RWPE2 (cell line): ENCODE results near the gene DSCAM.

Experiments used
- ATAC-seq: fragments of 200-7000 bp; cut with Tn5 transposase; 3 replicates; pipeline ENCODE4 v1.9.1; 2021; ENCODE audit warnings: low read depth
- DNase-seq: peaks from one replicate; pipeline ENCODE4 v3.0.0-alpha.2; 2020; ENCODE audit warnings: low spot score
- H3K27ac ChIP-seq: fragments of 450-650 bp; 2 replicates; pipeline ENCODE4 v1.5.1; 2017; ENCODE audit warnings: mild to moderate bottlenecking; ENCODE audit not compliant: poor library complexity, severe bottlenecking
- H3K27me3 ChIP-seq: fragments of 250-450 bp; sonication (Bioruptor Pico); 2 replicates; pipeline ENCODE4 v1.5.1; 2021; ENCODE audit warnings: mild to moderate bottlenecking, moderate library complexity; ENCODE audit not compliant: insufficient read depth, poor library complexity, severe bottlenecking
- H3K36me3 ChIP-seq: fragments of 250-450 bp; sonication (Bioruptor Pico); 2 replicates; pipeline ENCODE4 v1.5.1; 2020; ENCODE audit warnings: low read depth, mild to moderate bottlenecking, moderate library complexity
- H3K4me1 ChIP-seq: fragments of 250-450 bp; sonication (Bioruptor Pico); 2 replicates; pipeline ENCODE4 v1.5.1; 2021; ENCODE audit warnings: mild to moderate bottlenecking, moderate library complexity; ENCODE audit not compliant: insufficient read depth, poor library complexity, severe bottlenecking
- H3K4me3 ChIP-seq: fragments of 250-450 bp; sonication (Bioruptor Pico); 2 replicates; pipeline ENCODE4 v1.5.1; 2021; ENCODE audit warnings: mild to moderate bottlenecking, moderate library complexity; ENCODE audit not compliant: severe bottlenecking
- H3K9me3 ChIP-seq: fragments of 250-450 bp; sonication (Bioruptor Pico); 2 replicates; pipeline ENCODE4 v1.5.1; 2021; ENCODE audit warnings: mild to moderate bottlenecking, moderate library complexity; ENCODE audit not compliant: severe bottlenecking
- CTCF ChIP-seq: fragments of 450-650 bp; IDR thresholded peaks from one replicate; pipeline ENCODE4 v1.5.1; 2017; ENCODE audit warnings: mild to moderate bottlenecking, moderate library complexity; ENCODE audit not compliant: poor library complexity, severe bottlenecking

DSCAM gene

GRCh38 chr21:40680311-40680710 lies 166.6 kb downstream of the DSCAM start:
- ATAC-seq (no peak), DNase-seq (no peak)
- H3K4me1 ChIP-seq: no peaks in the 10 kb centered on the region
- H3K36me3 ChIP-seq: no peaks in the 10 kb centered on the region
- H3K27ac ChIP-seq: no peak overlapping the region
- H3K27me3 ChIP-seq: peaks cover 4% of the 10 kb centered on the region
- H3K4me3 ChIP-seq: no peak overlapping the region
- TF ChIP-seq CTCF: no peak
- H3K9me3 ChIP-seq: no peaks in the 10 kb centered on the region

GRCh38 chr21:40678681-40679284 lies 168.2 kb downstream of the DSCAM start:
- ATAC-seq (peak; percentile 60; the same call in 1 of the 3 replicates), DNase-seq (no peak)
- TF ChIP-seq CTCF: no peak
- no peak overlapping the region for H3K27ac ChIP-seq
- H3K4me1 ChIP-seq: no peaks in the 10 kb centered on the region
- H3K9me3 ChIP-seq: no peaks in the 10 kb centered on the region
- peak overlapping the region; percentile 4 for H3K4me3 ChIP-seq
- H3K27me3 ChIP-seq: peaks cover 4% of the 10 kb centered on the region
- H3K36me3 ChIP-seq: no peaks in the 10 kb centered on the region

GRCh38 chr21:40675017-40675416 lies 171.9 kb downstream of the DSCAM start:
- H3K27ac ChIP-seq: no peak overlapping the region
- H3K9me3 ChIP-seq: no peaks in the 10 kb centered on the region
- H3K36me3 ChIP-seq: no peaks in the 10 kb centered on the region
- DNase-seq: no peak
- no peak for ATAC-seq
- H3K27me3 ChIP-seq: peaks cover 4% of the 10 kb centered on the region
- H3K4me1 ChIP-seq: no peaks in the 10 kb centered on the region
- no peak for TF ChIP-seq CTCF
- H3K4me3 ChIP-seq: no peak overlapping the region

GRCh38 chr21:40672602-40673001 lies 174.4 kb downstream of the DSCAM start:
- no peak for TF ChIP-seq CTCF
- Histone ChIP-seq H3K4me1 (no peaks in the 10 kb centered on the region), H3K9me3 (no peaks in the 10 kb centered on the region), H3K4me3 (no peak overlapping the region), H3K27me3 (no peaks in the 10 kb centered on the region), H3K27ac (no peak overlapping the region), H3K36me3 (no peaks in the 10 kb centered on the region)
- DNase-seq: no peak
- no peak; the same call in 2 of the 3 replicates for ATAC-seq

- no peaks in the 10 kb centered on the region for H3K9me3 ChIP-seq
- no peak for TF ChIP-seq CTCF
Measured at GRCh38 chr21:40671716-40672115, 175.2 kb downstream of the DSCAM start.

More at GRCh38 chr21:40671716-40672115, 175.2 kb downstream of the DSCAM start:
- H3K27ac ChIP-seq: no peak overlapping the region
- no peak overlapping the region for H3K4me3 ChIP-seq
- no peaks in the 10 kb centered on the region for H3K36me3 ChIP-seq
- no peaks in the 10 kb centered on the region for H3K27me3 ChIP-seq
- ATAC-seq (peak; percentile 66; the same call in 2 of the 3 replicates), DNase-seq (no peak)
- no peaks in the 10 kb centered on the region for H3K4me1 ChIP-seq
